Calu3 (cell line): ENCODE data around the gene MOB3B. TPM values are rescaled to one million over a fixed set of nuclear protein-coding genes. Genes with fewer than 3 reads are reported as not detected.

Experiments
- BruUV-seq: library from RNA; stranded (reverse); fragments of 400-500 nt; replicated peaks from 2 replicates; lab custom pipeline; 2021; lab: Mats Ljungman, UMichigan
- CTCF ChIA-PET: fragments of 300-600 bp; sonication (Branson Sonifier 250); formaldehyde crosslinking; loops from one replicate; lab custom pipeline; 2022; ENCODE audit warnings: antibody characterized with exemption; lab: Charles Lee
- DNase-seq: peaks from one replicate; pipeline ENCODE4 v3.0.0; 2022
- H3K27ac Mint-ChIP-seq: one replicate; pipeline ENCODE4 v1.8.0; 2022; ENCODE audit warnings: mixed read lengths; ENCODE audit not compliant: unreplicated experiment
- H3K27me3 Mint-ChIP-seq: one replicate; pipeline ENCODE4 v1.8.0; 2022; ENCODE audit warnings: mixed read lengths; ENCODE audit not compliant: unreplicated experiment
- H3K36me3 Mint-ChIP-seq: one replicate; pipeline ENCODE4 v1.8.0; 2022; ENCODE audit warnings: mild to moderate bottlenecking, moderate library complexity, mixed read lengths; ENCODE audit not compliant: insufficient read depth, unreplicated experiment
- H3K4me1 Mint-ChIP-seq: one replicate; pipeline ENCODE4 v1.8.0; 2022; ENCODE audit warnings: mild to moderate bottlenecking, low read depth, mixed read lengths; ENCODE audit not compliant: unreplicated experiment
- H3K4me3 Mint-ChIP-seq: one replicate; pipeline ENCODE4 v1.8.0; 2022; ENCODE audit warnings: mild to moderate bottlenecking, low read depth, moderate library complexity, mixed read lengths; ENCODE audit not compliant: unreplicated experiment
- H3K9me3 Mint-ChIP-seq: one replicate; pipeline ENCODE4 v1.8.0; 2022; ENCODE audit warnings: low read depth, mixed read lengths; ENCODE audit not compliant: unreplicated experiment
- CTCF ChIP-seq: fragments of 200-600 bp; IDR thresholded peaks from one replicate; pipeline ENCODE4 v1.8.0; 2022; ENCODE audit warnings: antibody characterized with exemption; ENCODE audit not compliant: unreplicated experiment
- intact Hi-C: fragments of 100-400 bp; cut with micrococcal nuclease; formaldehyde crosslinking; loops from one replicate; pipeline ENCODE4 v1.10.0; 2022; ENCODE audit not compliant: unreplicated experiment
- total RNA-seq: library from RNA; stranded (reverse); gene quantifications from 2 replicates; pipeline ENCODE4 v1.2.3, GENCODE V29; 2022

Gene MOB3B
- total RNA-seq, 1 experiment from 2014 or later: 7.6 TPM

- Mint-ChIP-seq H3K27ac (no peak overlapping the region), H3K27me3 (no peaks in the 10 kb centered on the region), H3K9me3 (peaks cover 2% of the 10 kb centered on the region), H3K4me1 (no peaks in the 10 kb centered on the region), H3K4me3 (no peak overlapping the region), H3K36me3 (no peaks in the 10 kb centered on the region)
- no peak for TF ChIP-seq CTCF
- no peak for DNase-seq
- no TSS peak for BruUV-seq
- CTCF ChIA-PET: no interaction called here
- intact Hi-C loops: loop anchor here (5.0 kb wide), 1 partner anchor 34 kb away; no protein-coding TSS in a partner anchor
Measured at GRCh38 chr9:27496135-27496504, 33.5 kb downstream of the MOB3B start.

- H3K36me3 Mint-ChIP-seq: no peaks in the 10 kb centered on the region
- peaks cover 2% of the 10 kb centered on the region for H3K9me3 Mint-ChIP-seq
- intact Hi-C loops: loop anchor here (5.0 kb wide), 1 partner anchor 33 kb away; no protein-coding TSS in a partner anchor
- CTCF ChIA-PET: no interaction called here
- H3K27me3 Mint-ChIP-seq: no peaks in the 10 kb centered on the region
- no peak for TF ChIP-seq CTCF
- no peak overlapping the region for H3K4me3 Mint-ChIP-seq
- no peak overlapping the region for H3K27ac Mint-ChIP-seq
- BruUV-seq: no TSS peak
- H3K4me1 Mint-ChIP-seq: no peaks in the 10 kb centered on the region
- no peak for DNase-seq
Measured at GRCh38 chr9:27495480-27496134, 34.0 kb downstream of the MOB3B start.

- no peak for TF ChIP-seq CTCF
- Mint-ChIP-seq H3K4me3 (no peak overlapping the region), H3K36me3 (no peaks in the 10 kb centered on the region), H3K27ac (no peak overlapping the region), H3K27me3 (no peaks in the 10 kb centered on the region), H3K9me3 (peaks cover 2% of the 10 kb centered on the region), H3K4me1 (peaks cover 9% of the 10 kb centered on the region)
- BruUV-seq: no TSS peak
- CTCF ChIA-PET: no interaction called here
- intact Hi-C loops: no loop called here
- DNase-seq: no peak
Measured at GRCh38 chr9:27491154-27491553, 38.5 kb downstream of the MOB3B start.

- CTCF ChIA-PET: interaction anchor here (0.6 to 1.3 kb wide), 2 partner anchors 156 to 517 kb away, joined by 3 to 4 read pairs; no protein-coding TSS in a partner anchor
- Mint-ChIP-seq H3K36me3 (no peaks in the 10 kb centered on the region), H3K9me3 (peaks cover 2% of the 10 kb centered on the region), H3K27me3 (no peaks in the 10 kb centered on the region), H3K27ac (no peak overlapping the region), H3K4me1 (peaks cover 9% of the 10 kb centered on the region), H3K4me3 (no peak overlapping the region)
- TF ChIP-seq CTCF: no peak
- no peak for DNase-seq
- intact Hi-C loops: no loop called here
- BruUV-seq: no TSS peak
Measured at GRCh38 chr9:27489087-27489876, 40.3 kb downstream of the MOB3B start.
